HG02840 (cell line): ENCODE results near the gene FOSB.

Experiments used
- ATAC-seq: cut with Tn5 transposase; IDR thresholded peaks from one replicate; pipeline ENCODE4 v1.9.1; 2021; ENCODE audit warnings: mild to moderate bottlenecking, moderate library complexity, moderate number of reproducible peaks; ENCODE audit not compliant: unreplicated experiment, low FRiP score

The FOSB gene

GRCh38 chr19:45440873-45441654 lies 26.7 kb upstream of the FOSB start:
- ATAC-seq = no peak

DNA sequence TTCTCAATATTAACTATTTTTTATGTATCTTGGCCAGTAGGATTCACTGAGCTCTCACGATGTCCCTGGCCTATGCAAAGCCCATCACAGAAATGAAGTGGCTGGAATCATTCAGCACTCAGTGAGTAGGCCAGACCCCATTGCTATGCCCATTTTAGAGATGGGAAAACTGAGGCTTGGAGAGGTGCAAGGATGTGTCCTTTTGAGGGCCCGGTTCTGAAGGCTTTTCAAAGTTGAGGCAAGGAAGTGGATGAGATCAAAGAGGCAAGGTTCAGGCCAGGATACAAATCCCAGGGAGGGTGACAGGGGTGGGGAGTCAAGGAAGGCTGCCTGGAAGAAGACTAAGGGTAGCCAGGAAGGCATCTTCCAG lies 25.4 kb upstream of the FOSB start:
- ATAC-seq = no peak

DNA sequence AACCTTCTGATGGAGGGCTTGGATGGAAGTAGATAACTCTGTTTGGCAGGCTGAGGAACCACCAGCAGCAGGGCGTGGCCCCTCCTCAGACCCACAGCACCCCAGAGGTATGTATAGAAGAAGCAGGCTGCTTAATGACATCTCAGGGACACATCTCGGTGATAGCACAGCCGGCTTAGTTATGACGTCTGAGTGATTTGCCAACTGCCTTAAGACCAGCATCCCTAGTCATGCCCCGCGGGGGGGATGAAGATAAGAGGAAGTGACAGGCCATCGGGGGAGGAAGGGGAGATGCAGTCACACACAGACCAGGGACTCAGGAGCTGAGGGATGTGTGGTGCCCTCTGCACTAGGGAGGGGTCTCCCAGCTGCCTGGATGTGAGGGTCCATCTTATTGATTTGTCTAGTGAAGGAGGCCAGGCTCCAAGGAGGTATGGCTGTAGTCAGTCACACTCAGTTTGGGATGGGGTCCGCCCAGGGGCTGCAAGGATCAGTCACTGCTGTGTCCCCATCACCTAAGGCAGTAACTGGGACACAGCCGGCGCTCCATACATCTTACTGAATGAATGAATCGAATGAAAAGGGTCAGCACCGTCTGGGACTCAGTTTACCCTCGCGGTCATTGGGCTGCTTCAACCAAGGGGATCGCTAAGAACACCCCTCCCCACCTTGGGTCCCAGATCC lies 24.9 kb upstream of the FOSB start:
- no peak for ATAC-seq

DNA sequence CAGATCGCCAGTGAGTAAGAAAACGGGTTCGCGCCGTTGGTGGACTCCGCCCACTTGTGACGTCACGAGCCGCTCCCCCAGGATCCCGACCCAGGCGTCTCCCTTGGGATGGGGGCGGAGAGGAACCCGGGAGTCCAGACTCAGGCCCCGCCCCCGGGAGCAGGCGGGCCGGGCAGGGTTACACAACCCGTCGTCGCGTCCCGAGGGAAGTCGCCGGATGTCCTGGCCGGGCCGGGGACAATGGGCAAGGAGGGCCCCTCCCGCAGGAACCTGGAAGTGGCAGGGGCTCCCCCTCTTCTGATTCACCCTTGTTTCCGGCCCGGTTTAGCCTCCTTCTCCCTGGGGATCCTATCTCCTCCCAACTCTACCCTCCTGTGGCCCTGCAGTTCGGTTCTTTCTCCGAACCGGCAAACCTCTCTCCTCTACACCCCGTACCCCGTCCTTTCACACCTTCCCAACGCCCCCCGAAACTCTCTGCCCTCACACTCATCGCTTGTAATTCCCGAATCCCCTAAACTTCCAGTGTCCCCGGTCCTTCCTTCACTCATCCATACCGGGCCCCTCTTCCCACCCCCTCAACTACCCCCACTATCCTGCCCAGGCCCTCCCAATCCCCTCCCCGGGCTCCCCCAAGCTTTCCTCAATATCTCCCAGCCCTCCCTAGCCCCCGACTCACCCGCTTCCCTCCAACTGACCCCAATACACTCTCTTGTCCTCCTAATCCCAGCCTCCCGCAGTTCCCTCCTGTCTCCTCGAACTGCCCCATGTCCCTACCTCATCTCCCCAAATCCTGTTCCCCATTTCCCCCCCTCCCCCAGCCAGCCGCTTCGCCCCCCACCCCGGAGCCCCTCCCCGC lies 24.1 kb upstream of the FOSB start:
- no peak for ATAC-seq

DNA sequence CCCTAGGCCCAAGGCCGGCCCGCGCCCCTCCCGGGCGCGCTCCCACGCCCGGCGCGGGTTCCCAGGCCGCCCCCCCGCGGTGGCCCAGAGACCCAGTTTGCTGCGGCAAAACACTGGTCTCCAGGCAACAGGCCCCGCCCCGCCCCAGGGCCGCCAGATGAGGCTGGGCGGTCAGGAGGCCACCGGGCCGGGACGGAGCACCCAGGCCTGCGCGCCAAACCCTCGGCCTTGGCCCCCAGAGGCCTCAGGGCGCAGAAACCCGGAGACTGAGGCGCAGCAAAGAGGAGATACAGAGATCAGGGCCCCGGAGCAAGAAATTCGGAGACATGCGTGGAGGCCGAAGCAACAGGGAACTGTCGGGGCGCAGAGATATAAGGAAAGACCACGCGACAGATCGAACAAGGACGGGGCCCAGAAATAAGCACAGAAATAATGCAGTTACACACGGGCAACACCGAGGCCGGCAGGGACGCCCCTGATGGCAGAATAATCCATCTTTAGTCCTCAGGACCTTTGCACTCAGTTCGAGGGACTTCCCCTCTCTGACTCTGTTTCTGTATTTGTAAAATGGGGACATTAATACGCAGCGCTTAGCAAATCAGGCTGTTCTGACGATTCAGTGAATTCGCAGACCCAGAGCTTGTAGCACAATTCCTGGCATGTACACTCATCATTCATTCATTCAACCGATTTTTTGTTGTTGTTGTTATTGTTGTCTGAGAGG lies 23.3 kb upstream of the FOSB start:
- ATAC-seq = no peak

DNA sequence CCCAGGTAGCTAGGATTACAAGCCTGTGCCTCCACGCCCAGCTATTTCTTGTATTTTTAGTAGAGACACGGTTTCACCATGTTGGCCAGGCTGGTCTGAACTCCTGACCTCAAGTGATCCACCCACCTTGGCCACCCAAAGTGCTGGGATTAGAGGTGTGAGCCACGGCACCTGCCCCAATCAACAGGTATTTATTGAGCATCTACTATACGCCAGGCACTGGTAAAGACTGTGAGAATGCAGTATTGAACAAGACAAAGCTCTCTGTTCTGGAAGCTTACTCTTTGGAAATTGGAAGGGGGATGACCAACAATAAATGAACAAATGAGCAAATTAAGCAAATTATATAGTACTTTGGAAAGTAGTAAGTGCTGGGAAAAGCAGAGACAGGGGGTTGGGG lies 22.7 kb upstream of the FOSB start:
- no peak for ATAC-seq

DNA sequence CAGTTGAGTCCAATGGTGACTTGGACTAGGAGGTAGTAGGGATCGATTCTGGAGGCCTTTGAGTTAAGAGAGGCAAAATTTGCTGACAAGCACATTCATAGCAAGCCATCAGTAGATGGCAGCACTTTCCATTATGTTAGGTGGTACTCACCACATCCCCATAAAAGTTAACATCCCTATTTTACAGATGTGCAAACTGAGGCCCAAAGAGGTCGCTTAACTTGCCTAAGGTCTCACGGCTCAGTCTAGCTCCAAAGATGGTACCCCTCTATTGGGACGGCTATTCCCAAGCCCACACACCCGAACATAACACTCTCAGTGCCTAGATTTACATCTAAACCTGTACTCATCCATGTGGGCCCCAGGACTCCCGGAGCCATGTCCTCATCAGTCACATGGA lies 21.5 kb upstream of the FOSB start:
- no peak for ATAC-seq

- ATAC-seq = no peak
Observed at GRCh38 chr19:45446944-45447343, 20.9 kb upstream of the FOSB start.

DNA sequence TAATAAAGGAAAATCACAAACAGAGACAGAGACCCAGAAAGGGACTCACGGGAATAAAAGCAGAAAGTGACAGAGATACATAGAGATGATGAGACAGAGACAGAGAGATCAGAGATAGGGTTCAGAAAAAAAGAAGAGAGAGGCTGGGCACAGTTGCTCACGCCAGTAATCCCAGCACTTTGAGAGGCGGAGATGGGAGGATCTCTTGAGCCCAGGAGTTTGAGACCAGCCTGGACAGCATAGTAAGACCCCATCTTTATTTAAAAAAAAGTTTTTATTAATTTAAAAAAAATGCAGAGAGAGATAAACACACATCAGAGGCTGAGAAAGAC lies 19.4 kb upstream of the FOSB start:
- ATAC-seq = no peak

DNA sequence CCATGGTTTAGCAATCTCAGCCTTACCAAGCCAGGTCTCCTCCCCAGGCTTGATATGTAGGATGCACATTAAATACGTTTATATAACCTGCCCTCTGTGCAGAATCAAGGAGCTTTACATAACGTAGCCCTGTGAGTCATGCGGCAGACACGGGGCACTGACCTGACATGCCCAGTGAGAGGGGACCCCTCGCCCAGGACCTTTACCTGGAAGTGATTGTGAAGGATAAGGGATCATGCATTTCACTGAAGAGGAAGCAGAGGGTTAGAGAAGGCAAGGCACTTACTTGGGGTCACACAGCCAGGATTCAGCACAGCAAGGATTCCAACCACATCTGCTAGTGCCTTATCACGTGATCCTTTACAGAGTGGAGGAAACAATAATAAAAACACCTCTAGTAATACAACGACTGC lies 18.9 kb upstream of the FOSB start:
- ATAC-seq = no peak

DNA sequence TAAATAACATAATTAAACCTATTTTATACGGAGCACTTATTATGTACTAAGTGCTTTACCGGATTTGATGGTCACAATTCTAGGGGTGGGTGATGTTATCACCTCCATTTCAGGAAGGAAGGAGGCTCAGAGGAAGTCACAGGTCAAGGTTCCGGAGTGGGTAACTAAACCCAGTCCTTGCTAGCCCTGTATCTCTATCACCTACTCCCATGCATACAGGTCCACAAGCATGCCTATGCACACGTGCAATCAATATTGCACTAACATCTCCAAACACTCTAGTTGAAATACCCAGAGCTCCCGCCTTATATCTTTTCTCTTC lies 17.8 kb upstream of the FOSB start:
- ATAC-seq = no peak

DNA sequence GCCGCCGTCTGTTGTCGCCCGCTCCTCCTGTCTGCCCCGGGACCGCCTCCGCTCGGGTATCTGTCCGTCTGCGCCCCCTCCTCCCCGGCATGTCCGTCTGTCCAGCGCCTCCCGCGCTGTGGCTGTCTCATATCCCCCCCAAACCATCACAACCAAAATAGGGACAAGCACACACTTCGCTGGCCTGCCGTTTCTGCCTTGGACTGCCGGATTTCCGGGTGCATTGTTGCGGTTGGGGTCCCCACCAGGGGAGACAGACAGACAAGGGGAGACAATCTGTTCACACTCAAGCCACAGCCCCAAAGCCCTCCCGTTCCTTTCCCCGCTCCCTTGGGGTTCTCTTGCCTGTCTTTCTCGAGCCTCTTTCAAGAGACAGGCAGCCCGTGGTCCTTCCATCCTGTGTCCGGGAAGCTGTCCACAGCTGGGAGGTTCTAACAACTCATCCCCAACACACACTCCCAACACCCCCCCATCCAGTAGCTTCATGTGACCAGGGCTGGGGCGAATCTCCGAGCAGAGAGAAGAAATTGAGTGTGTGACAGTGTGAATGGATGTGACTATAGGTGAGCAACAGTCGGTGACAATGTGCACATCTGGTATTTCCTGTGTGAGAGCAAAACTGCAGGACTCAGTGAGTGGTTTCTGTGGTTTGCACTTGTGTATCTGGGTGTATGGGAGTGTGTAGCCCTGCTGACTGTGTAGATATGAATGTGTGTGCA lies 16.5 kb upstream of the FOSB start:
- no peak for ATAC-seq

DNA sequence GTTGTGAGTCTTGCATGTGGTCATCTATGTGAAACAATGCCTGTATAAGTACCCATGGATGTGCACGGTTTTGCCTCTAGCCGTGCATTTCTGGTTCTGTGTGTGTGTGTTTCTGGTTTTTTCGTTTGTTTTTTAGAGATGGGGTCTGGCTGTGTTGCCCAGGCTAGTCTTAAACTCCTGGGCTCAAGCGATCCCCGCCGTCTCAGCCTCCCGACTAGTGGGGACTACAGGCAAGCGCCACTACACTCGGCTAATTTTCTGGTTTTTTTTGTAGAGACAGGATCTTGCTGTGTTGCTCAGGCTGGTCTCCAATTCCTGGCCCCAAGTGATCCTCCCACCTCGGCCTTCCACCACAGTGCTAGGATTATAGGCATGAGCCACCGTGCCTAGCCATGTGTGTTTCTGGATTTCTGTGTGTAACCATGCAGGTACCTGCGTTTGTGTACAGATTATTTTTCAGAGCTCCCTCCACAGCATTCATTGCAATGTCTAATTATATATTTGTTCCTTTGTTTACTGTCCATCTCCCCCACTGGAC lies 15.9 kb upstream of the FOSB start:
- no peak for ATAC-seq

DNA sequence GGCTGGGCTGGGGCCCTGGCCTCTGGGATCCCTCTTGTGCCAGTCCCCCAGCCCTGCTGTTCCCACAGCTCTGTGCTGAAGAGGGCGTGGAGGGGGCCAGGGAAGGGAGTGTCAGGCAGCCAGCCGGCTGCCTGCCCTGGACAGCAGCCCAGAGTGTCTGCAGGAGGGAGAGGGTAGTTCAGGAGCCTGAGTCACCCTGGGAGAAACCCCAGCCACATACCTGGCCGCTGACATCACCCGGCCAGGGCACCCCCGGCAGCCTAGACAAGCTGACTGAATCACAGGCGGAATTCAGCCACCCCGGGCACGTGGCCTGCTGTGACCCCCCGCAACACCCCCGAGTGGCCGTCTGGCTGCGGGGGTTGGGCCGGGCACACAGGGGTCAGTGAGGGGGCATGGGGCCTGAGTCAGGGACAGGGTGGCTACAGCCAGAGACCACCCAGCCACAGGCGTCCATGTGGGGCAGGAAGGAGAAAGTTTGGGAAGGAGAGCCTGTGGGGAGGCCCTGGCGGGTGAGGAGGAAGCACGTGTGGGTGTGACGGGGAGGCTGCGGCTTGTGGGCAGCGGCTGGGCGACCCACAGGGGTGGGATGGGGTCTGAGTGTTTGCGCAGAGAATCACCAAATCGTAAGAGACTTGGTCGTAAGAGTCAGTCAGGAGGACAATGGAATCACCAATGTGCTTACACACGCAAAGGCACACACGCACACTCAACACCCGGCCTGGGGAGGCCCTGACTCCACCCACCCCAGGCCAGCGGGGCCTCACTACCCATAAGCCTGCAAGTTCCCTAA lies 11.9 kb upstream of the FOSB start:
- no peak for ATAC-seq

DNA sequence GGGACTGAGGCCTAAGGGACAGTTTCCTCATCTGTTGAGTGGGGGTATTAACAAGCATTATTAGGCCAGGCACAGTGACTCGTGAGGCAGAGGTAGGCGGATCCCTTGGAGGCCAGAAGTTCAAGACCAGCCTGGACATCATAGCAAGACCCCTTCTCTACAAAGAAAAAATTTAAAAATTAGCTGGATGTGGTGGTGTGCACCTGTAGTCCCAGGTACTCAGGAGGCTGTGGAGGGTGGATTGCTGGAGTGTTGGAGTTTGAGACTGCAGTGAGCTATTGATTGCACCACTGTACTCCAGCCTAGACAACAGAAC lies 11.3 kb upstream of the FOSB start:
- ATAC-seq = no peak

DNA sequence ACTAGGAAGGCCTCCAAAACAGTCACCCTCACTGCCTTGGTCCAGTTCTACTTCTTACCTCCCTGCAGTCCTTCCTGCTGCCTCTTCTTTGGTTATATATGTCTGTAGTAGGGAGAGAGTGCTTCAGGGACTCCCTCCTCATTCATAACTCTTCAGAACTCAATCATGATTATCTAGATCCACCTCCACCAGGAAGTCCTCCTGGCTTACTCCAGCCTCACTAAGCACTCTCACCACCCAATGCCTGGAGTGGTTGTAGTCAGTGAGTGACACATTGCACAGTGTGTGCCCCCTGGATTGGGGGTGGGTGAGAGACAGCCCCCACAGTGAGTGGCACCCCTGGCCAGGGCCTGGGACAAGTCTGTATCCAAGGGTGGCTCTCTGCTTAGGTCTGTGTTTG lies 10.0 kb upstream of the FOSB start:
- no peak for ATAC-seq

- no peak for ATAC-seq
Observed at GRCh38 chr19:45460807-45461347, 6.9 kb upstream of the FOSB start.

DNA sequence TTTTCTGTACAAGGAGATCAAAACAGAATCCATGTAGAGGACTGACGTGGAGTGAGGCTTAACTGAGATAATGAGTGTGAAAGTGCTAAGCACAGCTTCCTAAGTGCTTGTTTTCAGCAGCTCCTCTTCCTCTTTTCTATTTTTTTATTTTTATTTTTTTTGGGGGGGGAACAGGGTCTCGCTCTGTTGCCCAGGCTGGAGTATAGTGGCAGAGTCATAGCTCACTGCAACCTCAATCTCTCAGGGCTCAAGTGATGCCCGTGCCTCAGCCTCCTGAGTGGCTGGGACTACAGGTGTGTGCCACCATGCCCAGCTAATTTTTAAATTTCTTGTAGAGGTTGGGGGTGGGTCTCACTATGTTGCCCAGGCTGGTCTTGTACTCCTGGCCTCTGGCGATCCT lies 5.6 kb upstream of the FOSB start:
- ATAC-seq = no peak

DNA sequence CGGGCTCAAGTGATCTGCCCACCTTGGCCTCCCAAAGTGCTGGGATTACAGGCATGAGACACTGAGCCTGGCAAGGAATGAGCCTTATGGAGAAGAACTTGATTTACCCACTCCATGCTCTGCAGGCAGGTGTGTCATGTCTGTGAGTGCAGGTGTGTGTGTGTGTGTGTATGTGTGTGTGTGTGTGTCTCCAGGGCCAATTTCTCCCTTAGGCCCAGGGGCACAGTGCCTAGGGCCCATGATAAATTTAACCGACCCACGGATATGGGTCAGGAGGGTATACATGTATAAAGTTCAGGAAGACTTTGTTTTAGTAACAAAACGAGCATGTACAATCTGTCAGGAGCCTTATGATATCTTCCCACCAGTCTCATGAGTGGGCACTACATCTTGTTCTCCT lies 4.6 kb upstream of the FOSB start:
- ATAC-seq = no peak
